DMS79 (cell line): Measurements from ENCODE around the gene SIL1.
"Not testable (repeated sequence)": the region's sequence is repeated elsewhere in the genome, so short reads cannot be mapped to it uniquely, and the experiment has no call there.

Experiments used
- DNase-seq: peaks from one replicate; lab custom pipeline; 2025; lab: John Stamatoyannopoulos, UW

Gene SIL1

DNA sequence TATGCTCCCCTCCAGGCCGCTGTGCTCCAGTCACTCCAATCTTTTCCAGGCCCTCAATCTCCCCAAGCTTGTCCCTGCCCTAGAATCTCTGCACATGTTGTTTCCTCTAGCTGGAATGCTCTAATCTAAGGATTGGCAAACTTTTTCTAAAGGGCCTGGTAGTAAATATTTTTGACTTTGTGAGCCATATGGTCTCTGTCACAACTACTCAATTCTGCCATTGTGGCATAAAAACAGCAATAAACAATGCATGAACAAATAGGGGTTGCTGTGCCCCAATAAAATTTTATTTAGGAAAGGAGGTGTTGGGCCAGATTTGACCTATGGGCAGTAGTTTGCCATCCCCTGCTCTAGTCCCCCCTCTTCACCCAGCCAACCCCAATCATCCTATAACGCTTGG, 172.5 kb downstream of the SIL1 start:
- no peak for DNase-seq

GRCh38 chr5:139023286-139023685, 174.9 kb downstream of the SIL1 start:
- DNase-seq: no peak

DNA sequence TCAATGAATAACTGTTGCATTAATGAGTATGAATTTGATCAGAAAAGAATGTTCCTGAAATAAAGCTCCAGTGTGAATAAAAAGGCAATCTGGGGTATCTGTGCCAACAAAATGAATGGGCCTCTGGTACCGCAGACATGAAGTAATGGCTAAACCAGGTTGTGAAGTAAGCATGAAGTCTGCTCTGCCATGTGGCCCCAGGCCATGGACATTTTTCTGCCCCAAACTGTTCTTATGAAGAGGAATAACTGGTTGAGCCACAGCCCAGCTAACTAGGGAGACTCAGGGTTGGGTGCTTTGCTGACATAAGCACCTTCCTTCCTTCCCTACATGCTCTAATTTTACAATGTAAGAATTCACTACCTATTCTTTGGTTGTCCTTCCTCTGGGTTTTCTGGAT, 175.6 kb downstream of the SIL1 start:
- DNase-seq: no peak

DNA sequence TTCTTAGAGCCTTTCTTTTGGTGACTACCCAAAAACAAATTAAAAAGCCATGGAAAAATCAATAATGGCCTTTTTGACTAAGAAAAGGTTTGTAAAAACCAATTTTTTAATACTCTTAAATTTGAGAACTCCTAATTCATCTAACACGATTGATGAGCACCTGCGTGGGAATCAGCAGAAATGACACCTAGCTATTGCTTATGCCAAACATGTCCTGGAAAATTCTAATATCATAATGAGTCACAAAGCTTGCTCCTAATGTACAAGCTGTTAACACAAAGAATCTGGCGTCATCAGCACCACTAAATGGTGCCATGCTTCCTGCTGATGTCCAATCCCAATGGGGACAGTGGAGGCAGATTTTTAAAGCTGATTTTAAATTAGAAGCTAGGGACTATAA, 176.8 kb downstream of the SIL1 start:
- DNase-seq: no peak

DNA sequence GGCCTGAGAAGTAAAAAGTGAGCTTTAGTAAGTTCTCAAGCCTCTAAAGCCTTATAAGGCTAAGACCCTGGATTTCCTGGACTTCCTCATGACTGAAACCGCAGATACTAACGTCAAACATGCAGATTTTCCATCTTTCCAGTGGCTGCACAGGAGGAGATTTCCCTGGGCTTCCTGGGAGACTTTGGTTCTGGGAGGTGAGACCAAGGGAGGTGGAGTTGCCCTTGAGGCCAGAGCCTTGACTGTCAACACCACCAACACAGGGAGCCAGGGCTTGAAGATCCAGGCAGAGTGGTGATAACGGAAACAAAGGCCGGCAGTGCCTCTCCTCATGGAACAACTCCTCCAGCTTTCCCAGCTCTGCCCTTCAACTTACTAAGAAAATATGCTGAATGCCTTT, 178.3 kb downstream of the SIL1 start:
- no peak for DNase-seq

DNA sequence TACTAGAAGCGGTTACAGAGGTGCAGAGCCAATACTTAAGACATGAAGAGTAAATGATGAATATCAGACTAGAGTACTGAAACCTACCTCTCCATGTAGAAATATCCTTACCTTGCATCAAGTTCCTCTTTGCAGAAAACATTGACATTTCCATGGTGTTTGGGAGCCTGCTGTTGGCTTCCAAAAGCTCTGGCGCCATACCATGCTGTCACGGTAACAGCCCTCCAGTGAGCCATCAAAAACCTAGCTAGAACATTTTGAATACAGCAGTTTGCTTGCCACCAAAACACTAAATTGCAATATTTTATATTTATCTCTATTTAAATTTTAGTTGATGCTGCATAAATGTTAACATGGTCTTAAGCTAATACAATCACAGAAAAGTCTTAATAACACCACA, 179.0 kb downstream of the SIL1 start:
- no peak for DNase-seq

- DNase-seq: no peak
Measured at GRCh38 chr5:139017624-139018023, 180.5 kb downstream of the SIL1 start.

- DNase-seq: no peak
Measured at GRCh38 chr5:139016186-139016585, 182.0 kb downstream of the SIL1 start.

DNA sequence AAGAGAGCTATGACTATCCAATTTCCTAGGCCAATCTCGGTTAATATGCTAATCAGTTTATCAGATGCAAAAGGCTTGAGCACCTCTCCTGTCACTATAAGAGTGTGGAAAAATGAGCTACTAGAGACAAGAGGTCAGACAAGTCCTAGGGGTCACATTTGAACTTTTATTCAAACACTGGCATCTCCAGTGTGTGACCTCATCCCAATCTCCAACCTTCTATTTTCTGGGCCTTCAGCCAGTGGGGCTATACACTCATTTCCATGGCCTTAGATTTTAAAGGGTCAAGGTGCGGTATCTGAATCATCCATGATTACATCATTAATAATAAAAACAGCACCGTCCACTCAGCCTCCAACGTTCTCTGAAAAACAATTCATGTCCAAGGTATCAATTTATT, 183.4 kb downstream of the SIL1 start:
- no peak for DNase-seq

DNA sequence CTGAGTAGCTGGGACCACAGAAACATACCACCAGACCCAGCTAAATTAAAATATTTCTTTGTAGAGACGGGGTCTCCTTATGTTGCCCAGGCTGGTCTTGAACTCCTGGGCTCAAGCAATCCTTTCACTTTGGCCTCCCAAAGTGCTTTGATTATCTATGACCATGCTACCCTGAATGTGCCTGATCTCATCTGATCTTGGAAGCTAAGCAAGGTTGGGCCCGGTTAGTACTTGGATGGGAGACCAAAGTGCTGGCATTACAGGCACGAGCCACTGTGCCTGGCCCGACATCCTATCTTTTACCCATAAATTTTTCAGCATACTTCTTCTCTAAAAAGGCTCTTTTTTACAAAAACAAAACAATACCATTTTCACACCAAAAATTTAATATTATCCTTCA, 186.0 kb downstream of the SIL1 start:
- DNase-seq: no peak

DNA sequence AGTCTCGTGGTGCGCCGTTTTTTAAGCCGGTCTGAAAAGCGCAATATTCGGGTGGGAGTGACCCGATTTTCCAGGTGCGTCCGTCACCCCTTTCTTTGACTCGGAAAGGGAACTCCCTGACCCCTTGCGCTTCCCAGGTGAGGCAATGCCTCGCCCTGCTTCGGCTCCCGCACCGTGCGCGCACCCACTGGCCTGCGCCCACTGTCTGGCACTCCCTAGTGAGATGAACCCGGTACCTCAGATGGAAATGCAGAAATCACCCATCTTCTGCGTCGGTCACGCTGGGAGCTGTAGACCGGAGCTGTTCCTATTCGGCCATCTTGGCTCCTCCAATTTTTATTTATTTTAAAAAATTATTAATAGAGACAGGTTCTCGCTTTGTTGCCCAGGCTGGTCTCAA, 187.0 kb downstream of the SIL1 start:
- not testable (repeated sequence) for DNase-seq

DNA sequence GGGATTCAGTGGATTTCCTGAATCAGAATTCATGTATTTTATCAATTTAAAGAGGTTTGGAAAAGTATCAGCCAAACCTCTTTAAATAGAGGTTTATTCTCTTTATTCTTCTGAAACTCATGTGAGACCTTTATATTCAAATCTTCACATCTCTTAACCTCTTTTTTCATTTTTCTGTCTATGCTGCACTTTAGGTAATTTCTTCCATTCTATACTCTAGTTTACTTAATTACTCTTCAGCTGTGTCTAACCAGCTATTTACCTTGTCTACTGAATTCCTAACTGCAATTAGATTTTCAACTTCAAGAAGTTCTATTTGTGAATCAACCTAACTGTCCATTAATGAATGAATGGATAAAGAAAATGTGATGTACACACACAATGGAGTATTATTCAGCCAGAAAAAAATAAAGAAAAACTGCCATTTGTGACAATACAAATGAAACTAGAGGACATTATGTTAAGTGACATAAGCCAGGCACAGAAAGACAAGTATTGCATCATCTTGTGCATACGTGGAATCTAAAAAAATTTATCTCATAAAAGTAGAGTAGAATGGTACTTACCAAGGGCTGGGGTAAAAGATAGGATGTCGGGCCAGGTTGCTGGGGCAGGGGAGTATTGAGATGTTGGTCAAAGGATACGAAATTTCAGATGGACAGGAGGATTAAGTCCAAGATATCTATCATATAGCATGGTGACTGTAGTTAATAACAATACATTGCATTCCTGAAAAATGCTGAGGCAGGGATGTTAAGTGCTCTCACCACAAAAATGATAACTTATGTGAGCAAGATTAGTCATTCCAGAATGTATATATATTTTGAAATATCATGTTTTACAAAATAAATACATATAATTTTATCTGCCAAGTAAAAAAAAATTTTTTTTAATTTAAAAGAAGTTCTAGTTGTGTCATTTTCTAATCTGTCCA, 193.5 kb downstream of the SIL1 start:
- DNase-seq: no peak

GRCh38 chr5:138999674-139000073, 198.5 kb downstream of the SIL1 start:
- no peak for DNase-seq

- no peak for DNase-seq
Measured at GRCh38 chr5:138998521-138998920, 199.6 kb downstream of the SIL1 start.

GRCh38 chr5:138996120-138996519, 202.0 kb downstream of the SIL1 start:
- DNase-seq: no peak

- DNase-seq: no peak
Measured at GRCh38 chr5:138990986-138991590, 207.1 kb downstream of the SIL1 start.

- DNase-seq: no peak
Measured at GRCh38 chr5:138989720-138990119, 208.4 kb downstream of the SIL1 start.

GRCh38 chr5:138986186-138986800, 211.9 kb downstream of the SIL1 start:
- no peak for DNase-seq

DNA sequence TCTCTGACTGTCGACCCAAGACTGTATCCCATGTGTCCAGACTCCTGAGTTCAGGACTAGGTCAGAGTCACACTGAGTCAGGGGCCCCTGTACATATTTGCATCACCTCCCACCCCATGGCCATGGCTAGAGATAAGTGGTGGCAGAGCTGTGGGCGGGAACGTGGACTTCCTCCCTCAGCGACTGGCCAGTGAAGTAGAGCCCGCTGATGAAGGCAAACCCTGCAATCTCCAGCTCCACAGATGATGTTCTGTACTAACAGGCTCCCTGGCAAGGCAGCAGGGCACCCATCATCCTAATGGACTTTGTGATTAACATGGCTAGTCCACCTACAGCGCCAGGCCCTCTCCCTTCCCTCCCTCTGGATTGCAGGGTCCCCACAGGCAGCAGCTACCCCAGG, 212.5 kb downstream of the SIL1 start:
- DNase-seq: no peak

DNA sequence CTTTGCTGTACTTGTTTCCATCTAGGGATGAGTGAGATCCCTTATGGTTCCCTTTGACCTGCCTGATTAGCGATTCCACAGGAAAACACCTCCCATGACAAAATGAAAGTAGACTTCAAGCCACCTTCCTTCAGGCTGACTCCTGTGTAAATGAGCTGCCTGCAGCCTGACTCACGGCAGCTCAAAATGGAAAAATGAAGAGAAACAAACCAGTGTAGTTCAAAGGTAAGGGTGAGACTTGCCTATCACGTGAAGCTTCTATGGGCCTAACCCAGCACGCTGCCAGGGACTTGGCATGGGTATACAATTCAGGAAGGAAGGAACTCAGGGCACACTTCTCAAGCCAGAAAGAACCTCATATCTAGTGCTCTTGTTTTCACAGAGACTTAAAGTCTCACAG, 212.9 kb downstream of the SIL1 start:
- DNase-seq: no peak

DNA sequence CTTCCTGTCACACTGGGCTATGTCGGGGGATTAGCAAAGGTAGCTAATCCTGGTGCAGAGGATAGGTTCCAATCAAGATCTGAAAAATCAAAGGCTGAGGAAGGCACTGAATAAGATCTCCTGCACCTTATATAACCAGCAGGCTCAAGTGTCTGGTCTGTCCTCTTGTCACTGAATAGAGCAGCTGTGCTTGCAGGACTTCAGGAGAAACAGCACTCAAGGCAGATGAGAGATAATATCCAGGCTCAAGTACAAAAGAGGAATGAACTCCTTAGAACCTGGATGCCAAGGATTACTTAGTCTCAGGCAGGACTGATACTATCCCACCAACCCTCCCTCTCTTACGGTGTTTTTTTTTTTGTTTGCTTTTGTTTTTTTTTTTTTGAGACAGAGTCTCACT, 214.2 kb downstream of the SIL1 start:
- DNase-seq: no peak

GRCh38 chr5:138981586-138981985, 216.6 kb downstream of the SIL1 start:
- DNase-seq: no peak

- DNase-seq: no peak
Measured at GRCh38 chr5:138981131-138981530, 217.0 kb downstream of the SIL1 start.
